ENCODE data around the gene PRELID3B. TPM values are rescaled to one million over a fixed set of nuclear protein-coding genes. Genes with fewer than 3 reads are reported as not detected.

PRELID3B gene
- total and polyA plus RNA-seq, 2 of the 13 experiments (the other 11 are each of a cell fraction or from before 2014, with no cell fraction given), result 23.3 to 42.6 TPM

DNA sequence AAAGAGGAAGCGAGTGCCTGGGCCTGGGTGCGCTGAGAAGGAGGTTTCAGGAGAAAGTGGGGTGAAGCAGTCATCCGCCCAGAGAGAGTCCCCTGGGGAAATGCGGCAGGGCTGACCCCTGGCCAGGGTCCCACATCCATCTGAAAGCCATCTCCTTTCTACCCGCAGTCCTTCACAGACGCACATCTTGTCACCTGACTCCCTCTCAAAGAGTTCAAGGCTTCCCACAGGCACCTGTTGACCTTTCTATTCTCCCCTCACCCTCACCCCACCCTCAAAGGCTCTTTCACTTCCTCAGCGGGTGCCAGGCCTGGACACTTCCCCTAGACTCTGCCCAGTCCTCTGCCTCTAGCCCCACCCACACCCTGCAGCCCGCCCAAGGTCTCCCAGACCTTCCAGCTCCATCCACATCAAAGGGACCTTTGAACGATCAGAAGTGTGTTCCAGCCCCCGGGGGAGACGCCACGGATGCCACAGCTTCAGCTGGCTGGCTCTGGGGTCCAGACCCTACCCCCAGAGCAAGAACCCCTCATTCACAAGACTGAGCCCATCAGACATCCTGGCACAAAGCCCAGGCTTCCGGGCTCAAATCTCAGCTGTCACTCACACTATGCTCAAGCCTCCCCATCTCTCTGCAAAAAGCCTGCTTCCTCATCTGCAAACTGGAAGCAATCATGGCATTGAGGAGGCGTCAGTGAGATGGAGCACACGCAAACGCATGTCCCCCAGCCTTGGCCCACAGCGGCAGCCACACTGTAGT, 37.6 kb downstream of the PRELID3B start (continued):
- TF ChIP-seq SPEN (CRISPR knock-in tag; IDR thresholded peaks at IDR 0.05; ENCODE audit: low read depth), result no peak; the same call in 1 of the 2 replicates
- no peak for TF ChIP-seq KDM3A (CRISPR knock-in tag; IDR thresholded peaks at IDR 0.05; ENCODE audit: low read depth)
- TF ChIP-seq NFE2 (CRISPR knock-in tag; IDR thresholded peaks at IDR 0.05), result no peak
- no peak for TF ChIP-seq FLYWCH1 (CRISPR knock-in tag; IDR thresholded peaks at IDR 0.05)
- TF ChIP-seq, protein P1, sequence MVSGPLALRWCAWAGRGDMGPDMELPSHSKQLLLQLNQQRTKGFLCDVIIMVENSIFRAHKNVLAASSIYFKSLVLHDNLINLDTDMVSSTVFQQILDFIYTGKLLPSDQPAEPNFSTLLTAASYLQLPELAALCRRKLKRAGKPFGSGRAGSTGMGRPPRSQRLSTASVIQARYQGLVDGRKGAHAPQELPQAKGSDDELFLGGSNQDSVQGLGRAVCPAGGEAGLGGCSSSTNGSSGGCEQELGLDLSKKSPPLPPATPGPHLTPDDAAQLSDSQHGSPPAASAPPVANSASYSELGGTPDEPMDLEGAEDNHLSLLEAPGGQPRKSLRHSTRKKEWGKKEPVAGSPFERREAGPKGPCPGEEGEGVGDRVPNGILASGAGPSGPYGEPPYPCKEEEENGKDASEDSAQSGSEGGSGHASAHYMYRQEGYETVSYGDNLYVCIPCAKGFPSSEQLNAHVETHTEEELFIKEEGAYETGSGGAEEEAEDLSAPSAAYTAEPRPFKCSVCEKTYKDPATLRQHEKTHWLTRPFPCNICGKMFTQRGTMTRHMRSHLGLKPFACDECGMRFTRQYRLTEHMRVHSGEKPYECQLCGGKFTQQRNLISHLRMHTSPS (CRISPR knock-in tag; IDR thresholded peaks at IDR 0.05; ENCODE audit: low read depth), result peak; percentile 82
- TF ChIP-seq JUNB (CRISPR knock-in tag; IDR thresholded peaks at IDR 0.05; ENCODE audit: borderline replicate concordance), result no peak
- TF ChIP-seq HES4 (CRISPR knock-in tag; IDR thresholded peaks at IDR 0.05; ENCODE audit: borderline replicate concordance), result no peak
- TF ChIP-seq ZNF33B (CRISPR knock-in tag; IDR thresholded peaks at IDR 0.05), result 0 out of 2 replicates have a peak, but pooled peaks have one; percentile 10
- no peak for TF ChIP-seq ZEB1 (IDR thresholded peaks at IDR 0.05; ENCODE audit: insufficient replicate concordance, low read depth)
- no peak for TF ChIP-seq ZZZ3 (CRISPR knock-in tag; IDR thresholded peaks at IDR 0.05; ENCODE audit: borderline replicate concordance)
- TF ChIP-seq, protein P2, sequence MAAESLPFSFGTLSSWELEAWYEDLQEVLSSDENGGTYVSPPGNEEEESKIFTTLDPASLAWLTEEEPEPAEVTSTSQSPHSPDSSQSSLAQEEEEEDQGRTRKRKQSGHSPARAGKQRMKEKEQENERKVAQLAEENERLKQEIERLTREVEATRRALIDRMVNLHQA (CRISPR knock-in tag; IDR thresholded peaks at IDR 0.05), result no peak
- TF ChIP-seq TBX2 (CRISPR knock-in tag; IDR thresholded peaks at IDR 0.05; ENCODE audit: borderline replicate concordance), result peak; percentile 50; the same call in 1 of the 2 replicates
- no peak for TF ChIP-seq ZNF232 (CRISPR knock-in tag; IDR thresholded peaks at IDR 0.05; ENCODE audit: borderline replicate concordance)
- TF ChIP-seq, protein P3, sequence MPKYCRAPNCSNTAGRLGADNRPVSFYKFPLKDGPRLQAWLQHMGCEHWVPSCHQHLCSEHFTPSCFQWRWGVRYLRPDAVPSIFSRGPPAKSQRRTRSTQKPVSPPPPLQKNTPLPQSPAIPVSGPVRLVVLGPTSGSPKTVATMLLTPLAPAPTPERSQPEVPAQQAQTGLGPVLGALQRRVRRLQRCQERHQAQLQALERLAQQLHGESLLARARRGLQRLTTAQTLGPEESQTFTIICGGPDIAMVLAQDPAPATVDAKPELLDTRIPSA (CRISPR knock-in tag; IDR thresholded peaks at IDR 0.05; ENCODE audit: borderline replicate concordance), result no peak
- TF ChIP-seq ZMYM3 (CRISPR knock-in tag; IDR thresholded peaks at IDR 0.05), result peak; percentile 91
- no peak for TF ChIP-seq JUN (CRISPR knock-in tag; IDR thresholded peaks at IDR 0.05)
- TF ChIP-seq LCORL (IDR thresholded peaks at IDR 0.05), result no peak
- no peak for TF ChIP-seq LCORL (CRISPR knock-in tag; IDR thresholded peaks at IDR 0.05)
- TF ChIP-seq ZFP37 (CRISPR knock-in tag; IDR thresholded peaks at IDR 0.05; ENCODE audit: borderline replicate concordance), result 0 out of 2 replicates have a peak, but pooled peaks have one; percentile 18
- TF ChIP-seq NFE2L2 (IDR thresholded peaks at IDR 0.05; ENCODE audit: low read length), result no peak
- no peak; the same call in 1 of the 2 replicates for TF ChIP-seq YEATS4 (CRISPR knock-in tag; IDR thresholded peaks at IDR 0.05; ENCODE audit: borderline replicate concordance)
- TF ChIP-seq, protein P4, sequence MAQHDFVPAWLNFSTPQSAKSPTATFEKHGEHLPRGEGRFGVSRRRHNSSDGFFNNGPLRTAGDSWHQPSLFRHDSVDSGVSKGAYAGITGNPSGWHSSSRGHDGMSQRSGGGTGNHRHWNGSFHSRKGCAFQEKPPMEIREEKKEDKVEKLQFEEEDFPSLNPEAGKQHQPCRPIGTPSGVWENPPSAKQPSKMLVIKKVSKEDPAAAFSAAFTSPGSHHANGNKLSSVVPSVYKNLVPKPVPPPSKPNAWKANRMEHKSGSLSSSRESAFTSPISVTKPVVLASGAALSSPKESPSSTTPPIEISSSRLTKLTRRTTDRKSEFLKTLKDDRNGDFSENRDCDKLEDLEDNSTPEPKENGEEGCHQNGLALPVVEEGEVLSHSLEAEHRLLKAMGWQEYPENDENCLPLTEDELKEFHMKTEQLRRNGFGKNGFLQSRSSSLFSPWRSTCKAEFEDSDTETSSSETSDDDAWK (CRISPR knock-in tag; IDR thresholded peaks at IDR 0.05), result no peak
- TF ChIP-seq CHD2 (IDR thresholded peaks at IDR 0.05; ENCODE audit: low read depth, low read length), result no peak
- TF ChIP-seq, protein P5, sequence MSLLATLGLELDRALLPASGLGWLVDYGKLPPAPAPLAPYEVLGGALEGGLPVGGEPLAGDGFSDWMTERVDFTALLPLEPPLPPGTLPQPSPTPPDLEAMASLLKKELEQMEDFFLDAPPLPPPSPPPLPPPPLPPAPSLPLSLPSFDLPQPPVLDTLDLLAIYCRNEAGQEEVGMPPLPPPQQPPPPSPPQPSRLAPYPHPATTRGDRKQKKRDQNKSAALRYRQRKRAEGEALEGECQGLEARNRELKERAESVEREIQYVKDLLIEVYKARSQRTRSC (CRISPR knock-in tag; IDR thresholded peaks at IDR 0.05; ENCODE audit: low read depth), result no peak

All from HepG2 (cell line).